Caco-2 (cell line): ENCODE data around the gene RRP12. TPM values are rescaled to one million over a fixed set of nuclear protein-coding genes. Genes with fewer than 3 reads are reported as not detected.
A peak's percentile ranks its signal among the peaks of the same experiment; 100 is the strongest.
"Not testable (repeated sequence)": the region's sequence is repeated elsewhere in the genome, so short reads cannot be mapped to it uniquely, and the experiment has no call there.

Experiments
- BruUV-seq: library from RNA; stranded (reverse); fragments of 400-500 nt; replicated peaks from 2 replicates; lab custom pipeline; 2021; lab: Mats Ljungman, UMichigan
- CTCF ChIA-PET: fragments of 300-600 bp; sonication (Branson Sonifier 250); formaldehyde crosslinking; loops from one replicate; lab custom pipeline; 2022; ENCODE audit warnings: antibody characterized with exemption; lab: Charles Lee
- POLR2A ChIA-PET: fragments of 300-600 bp; sonication (Branson Sonifier 250); formaldehyde crosslinking; loops from one replicate; lab custom pipeline; 2022; ENCODE audit warnings: antibody characterized with exemption; lab: Charles Lee
- DNase-seq, 2 experiments: peaks; one replicate each; pipeline versions ENCODE4 v3.0.0 to v3.0.0-alpha.2; 2020 to 2022
- H3K27me3 ChIP-seq: replicated peaks from 2 replicates; pipeline ENCODE4 v1.6.0; 2011; ENCODE audit warnings: low read length; ENCODE audit not compliant: control insufficient read depth, insufficient read depth
- H3K36me3 ChIP-seq: 2 replicates; pipeline ENCODE4 v1.5.1; 2011; ENCODE audit warnings: low read length; ENCODE audit not compliant: control insufficient read depth, insufficient read depth
- H3K4me1 ChIP-seq: fragments of 250-450 bp; sonication (Bioruptor Pico); 2 replicates; pipeline ENCODE4 v1.5.1; 2020; ENCODE audit warnings: mild to moderate bottlenecking
- H3K4me3 ChIP-seq: 2 replicates; pipeline ENCODE4 v1.5.1; 2011; ENCODE audit warnings: low read depth, mild to moderate bottlenecking, control low read depth, low read length
- H3K9me3 ChIP-seq: fragments of 250-450 bp; sonication (Bioruptor Pico); 2 replicates; pipeline ENCODE4 v1.5.1; 2020; ENCODE audit warnings: mild to moderate bottlenecking, moderate library complexity
- H3K27ac Mint-ChIP-seq: one replicate; pipeline ENCODE4 v1.8.0; 2022; ENCODE audit warnings: mixed read lengths; ENCODE audit not compliant: unreplicated experiment
- H3K27me3 Mint-ChIP-seq: one replicate; pipeline ENCODE4 v1.8.0; 2022; ENCODE audit warnings: mixed read lengths; ENCODE audit not compliant: insufficient read depth, unreplicated experiment
- H3K36me3 Mint-ChIP-seq: one replicate; pipeline ENCODE4 v1.8.0; 2022; ENCODE audit warnings: mild to moderate bottlenecking, mixed read lengths; ENCODE audit not compliant: insufficient read depth, unreplicated experiment
- H3K4me1 Mint-ChIP-seq: one replicate; pipeline ENCODE4 v1.8.0; 2022; ENCODE audit warnings: low read depth, mixed read lengths; ENCODE audit not compliant: unreplicated experiment
- H3K4me3 Mint-ChIP-seq: one replicate; pipeline ENCODE4 v1.8.0; 2022; ENCODE audit warnings: mild to moderate bottlenecking, moderate library complexity, mixed read lengths; ENCODE audit not compliant: unreplicated experiment
- H3K9me3 Mint-ChIP-seq: one replicate; pipeline ENCODE4 v1.8.0; 2022; ENCODE audit warnings: mixed read lengths; ENCODE audit not compliant: unreplicated experiment
- CTCF ChIP-seq, 2 experiments: fragments of 200-600 bp in 1 of 2; IDR thresholded peaks; 1 replicate in 1 of 2; 2 replicates in 1 of 2; pipeline versions ENCODE4 v1.5.1 to v1.8.0; 2011 to 2022; ENCODE audit warnings: antibody characterized with exemption in 1 of 2, control low read depth in 1 of 2, inconsistent platforms in 1 of 2, low read depth in 1 of 2, low read length in 1 of 2, mild to moderate bottlenecking in 1 of 2, moderate library complexity in 1 of 2; ENCODE audit not compliant: insufficient read depth in 1 of 2, severe bottlenecking in 1 of 2, unreplicated experiment in 1 of 2
- intact Hi-C: fragments of 100-400 bp; cut with micrococcal nuclease; formaldehyde crosslinking; loops from one replicate; pipeline ENCODE4 v1.10.0; 2022; ENCODE audit not compliant: unreplicated experiment
- total RNA-seq: library from RNA; stranded (reverse); gene quantifications from 2 replicates; pipeline ENCODE4 v1.2.3, GENCODE V29; 2022

The RRP12 gene
- total RNA-seq, 1 experiment from 2014 or later: 69.3 TPM

DNA sequence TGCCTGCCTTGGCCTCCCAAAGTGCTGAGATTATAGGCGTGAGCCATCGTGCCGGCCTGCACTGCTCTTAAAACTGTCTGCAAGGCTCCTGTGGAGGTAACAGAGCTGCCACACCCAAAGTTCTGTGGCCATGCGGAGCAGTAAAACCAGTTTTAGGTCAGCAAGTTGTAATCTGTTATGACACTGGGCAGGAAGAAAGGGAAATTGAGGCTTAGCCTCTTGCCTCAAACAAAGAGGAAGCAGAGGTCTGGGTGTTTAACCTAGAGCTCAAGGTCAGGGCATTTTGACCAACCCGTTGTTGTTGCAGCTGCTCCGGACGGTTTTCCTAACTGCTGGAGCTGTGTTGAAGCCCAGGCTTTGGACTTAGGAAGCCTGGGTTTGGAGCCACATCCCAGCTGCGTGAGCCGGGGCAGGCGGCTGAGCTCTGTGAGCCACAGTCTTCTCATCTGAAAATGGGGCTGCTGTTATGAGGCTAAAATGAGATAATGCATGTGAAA is 7.4 kb upstream of the RRP12 start:
- Mint-ChIP-seq H3K27me3 (no peaks in the 10 kb centered on the region), H3K4me1 (peaks cover 6% of the 10 kb centered on the region), H3K27ac (peak overlapping the region; percentile 48), H3K4me3 (no peak overlapping the region), H3K9me3 (no peaks in the 10 kb centered on the region), H3K36me3 (peaks cover 10% of the 10 kb centered on the region)
- ChIA-PET POLR2A (no interaction called here), CTCF (interaction anchor here (0.7 kb wide), 2 partner anchors 17 to 29 kb away, joined by 3 to 8 read pairs; no protein-coding TSS in a partner anchor)
- Histone ChIP-seq H3K4me3 (no peak overlapping the region), H3K4me1 (peaks cover 10% of the 10 kb centered on the region), H3K27me3 (no peaks in the 10 kb centered on the region), H3K36me3 (no peaks in the 10 kb centered on the region), H3K9me3 (no peaks in the 10 kb centered on the region)
- intact Hi-C loops: loop anchor here (10.0 kb wide), 1 partner anchor 326 kb away; the partner anchor contains the start of gene ZFYVE27
- DNase-seq: no peak
- TF ChIP-seq CTCF (IDR thresholded peaks at IDR 0.05; ENCODE audit: insufficient read depth in 1 of 2, low read depth in 1 of 2, low read length in 1 of 2, severe bottlenecking in 1 of 2, unreplicated experiment in 1 of 2): no peak
- no TSS peak for BruUV-seq

GRCh38 chr10:97407952-97408248 is 6.8 kb upstream of the RRP12 start:
- Mint-ChIP-seq H3K9me3 (no peaks in the 10 kb centered on the region), H3K4me3 (no peak overlapping the region), H3K27ac (peak overlapping the region; percentile 35), H3K36me3 (peaks cover 10% of the 10 kb centered on the region), H3K4me1 (peaks cover 3% of the 10 kb centered on the region), H3K27me3 (no peaks in the 10 kb centered on the region)
- TF ChIP-seq CTCF (IDR thresholded peaks at IDR 0.05; ENCODE audit: insufficient read depth in 1 of 2, low read depth in 1 of 2, low read length in 1 of 2, severe bottlenecking in 1 of 2, unreplicated experiment in 1 of 2): no peak
- intact Hi-C loops: loop anchor here (1.0 to 10.0 kb wide), 5 partner anchors 18 to 327 kb away; partner anchors contain the start of genes EXOSC1, PGAM1, ZDHHC16 and ZFYVE27
- Histone ChIP-seq H3K4me3 (no peak overlapping the region), H3K9me3 (no peaks in the 10 kb centered on the region), H3K27me3 (no peaks in the 10 kb centered on the region), H3K4me1 (peaks cover 10% of the 10 kb centered on the region), H3K36me3 (no peaks in the 10 kb centered on the region)
- POLR2A ChIA-PET: interaction anchor here (0.5 kb wide), 1 partner anchor 11 kb away, joined by 8 read pairs; no protein-coding TSS in a partner anchor
- CTCF ChIA-PET: no interaction called here
- no peak for DNase-seq
- BruUV-seq: no TSS peak

DNA sequence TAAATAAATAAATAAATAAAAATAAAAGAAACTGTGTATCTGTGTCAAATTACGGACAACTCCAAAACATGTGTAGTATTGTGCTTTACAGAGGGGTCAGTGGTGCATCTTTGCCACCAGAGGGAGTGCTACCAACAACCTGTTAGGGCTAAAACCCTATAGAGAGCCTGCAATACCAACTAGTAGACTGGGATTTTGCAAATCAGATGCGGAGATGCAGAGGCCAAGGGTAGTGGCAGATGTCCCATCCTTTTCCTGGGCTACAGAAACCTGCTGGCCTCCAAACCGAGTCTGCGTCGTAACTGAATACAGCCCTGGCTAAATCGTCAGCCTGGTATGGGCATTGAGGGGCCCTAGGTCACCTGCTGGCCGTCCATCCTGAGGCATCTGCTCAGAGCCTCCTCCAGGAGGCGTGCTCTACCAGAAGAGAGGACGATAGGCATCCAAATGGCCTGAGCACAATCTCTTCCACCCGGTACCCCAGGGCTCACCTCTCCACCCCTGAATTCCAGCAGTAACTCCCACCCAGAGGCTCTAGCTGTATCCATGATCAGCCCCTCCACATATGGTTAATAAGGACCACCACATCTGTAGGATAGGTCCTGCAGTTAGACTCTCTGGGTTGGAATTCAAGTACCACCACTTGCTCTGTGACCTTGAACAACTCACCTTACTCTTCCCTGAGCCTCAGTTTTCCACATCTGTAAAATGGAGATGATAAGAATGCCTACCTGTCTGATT is 6.2 kb upstream of the RRP12 start:
- Mint-ChIP-seq H3K27ac (peak overlapping the region; percentile 35), H3K4me3 (no peak overlapping the region), H3K36me3 (peaks cover 10% of the 10 kb centered on the region), H3K4me1 (no peaks in the 10 kb centered on the region), H3K9me3 (no peaks in the 10 kb centered on the region), H3K27me3 (no peaks in the 10 kb centered on the region)
- Histone ChIP-seq H3K4me1 (peaks cover 10% of the 10 kb centered on the region), H3K4me3 (0 out of 2 replicates have a peak overlapping the region, but pooled peaks have one; percentile 6), H3K9me3 (no peaks in the 10 kb centered on the region), H3K36me3 (no peaks in the 10 kb centered on the region), H3K27me3 (no peaks in the 10 kb centered on the region)
- BruUV-seq: no TSS peak
- intact Hi-C loops: loop anchor here (1.0 to 10.0 kb wide), 5 partner anchors 19 to 327 kb away; partner anchors contain the start of genes EXOSC1, PGAM1, ZDHHC16 and ZFYVE27
- POLR2A ChIA-PET: interaction anchor here (0.5 kb wide), 1 partner anchor 12 kb away, joined by 8 read pairs; no protein-coding TSS in a partner anchor
- TF ChIP-seq CTCF (IDR thresholded peaks at IDR 0.05; ENCODE audit: insufficient read depth in 1 of 2, low read depth in 1 of 2, low read length in 1 of 2, severe bottlenecking in 1 of 2, unreplicated experiment in 1 of 2): peak; percentile 87 to 88
- DNase-seq: peak; percentile 75 to 77
- CTCF ChIA-PET: interaction anchor here (1.1 kb wide), 1 partner anchor 36 kb away, joined by 4 read pairs; no protein-coding TSS in a partner anchor

- H3K36me3 ChIP-seq, H3K27ac Mint-ChIP-seq, H3K4me1 Mint-ChIP-seq, H3K4me1 ChIP-seq, H3K9me3 ChIP-seq, BruUV-seq, H3K4me3 ChIP-seq, H3K27me3 Mint-ChIP-seq, POLR2A ChIA-PET, H3K4me3 Mint-ChIP-seq, H3K27me3 ChIP-seq, H3K9me3 Mint-ChIP-seq, DNase-seq: not testable (repeated sequence)
- H3K36me3 Mint-ChIP-seq: peaks cover 11% of the 10 kb centered on the region
- intact Hi-C loops: loop anchor here (2.0 to 10.0 kb wide), 2 partner anchors 40 to 328 kb away; partner anchors contain the start of genes EXOSC1, ZDHHC16 and ZFYVE27
- CTCF ChIA-PET: interaction anchor here (1.1 kb wide), 1 partner anchor 37 kb away, joined by 4 read pairs; no protein-coding TSS in a partner anchor
Observed at GRCh38 chr10:97406483-97406882, 5.3 kb upstream of the RRP12 start.
